ENCODE data around the gene SLC22A23. TPM values are rescaled to one million over a fixed set of nuclear protein-coding genes. Genes with fewer than 3 reads are reported as not detected.

The SLC22A23 gene
- total RNA-seq, 1 experiment from 2014 or later = 5.7 TPM

GRCh38 chr6:3293271-3294155, 163.3 kb downstream of the SLC22A23 start:
- Histone ChIP-seq H3K27ac (ENCODE audit: low read length) (no peak overlapping the region), H3K36me3 (ENCODE audit: low read depth, low read length) (no peaks in the 10 kb centered on the region), H3F3A (ENCODE audit: low read length, unreplicated experiment) (no peaks in the 10 kb centered on the region), H2AFZ (ENCODE audit: low read length) (no peak overlapping the region), H3K9me2 (replicated peaks; ENCODE audit: low read length) (no peaks in the 10 kb centered on the region), H3K4me3 (ENCODE audit: low read length) (no peak overlapping the region), H3K4me1 (ENCODE audit: insufficient read depth, low read length) (peaks cover 18% of the 10 kb centered on the region), H3K9me3 (ENCODE audit: low read length) (no peaks in the 10 kb centered on the region), H3K79me2 (ENCODE audit: low read length) (no peaks in the 10 kb centered on the region), H3K27me3 (ENCODE audit: low read length) (no peaks in the 10 kb centered on the region), H3K9ac (ENCODE audit: low read length) (no peak overlapping the region), H3K4me2 (ENCODE audit: low read length) (no peak overlapping the region), H4K20me1 (ENCODE audit: low read length) (no peaks in the 10 kb centered on the region)
- no peak for TF ChIP-seq EZH2phosphoT487 (IDR thresholded peaks at IDR 0.05; ENCODE audit: borderline replicate concordance, low read length)
- TF ChIP-seq, protein P1, sequence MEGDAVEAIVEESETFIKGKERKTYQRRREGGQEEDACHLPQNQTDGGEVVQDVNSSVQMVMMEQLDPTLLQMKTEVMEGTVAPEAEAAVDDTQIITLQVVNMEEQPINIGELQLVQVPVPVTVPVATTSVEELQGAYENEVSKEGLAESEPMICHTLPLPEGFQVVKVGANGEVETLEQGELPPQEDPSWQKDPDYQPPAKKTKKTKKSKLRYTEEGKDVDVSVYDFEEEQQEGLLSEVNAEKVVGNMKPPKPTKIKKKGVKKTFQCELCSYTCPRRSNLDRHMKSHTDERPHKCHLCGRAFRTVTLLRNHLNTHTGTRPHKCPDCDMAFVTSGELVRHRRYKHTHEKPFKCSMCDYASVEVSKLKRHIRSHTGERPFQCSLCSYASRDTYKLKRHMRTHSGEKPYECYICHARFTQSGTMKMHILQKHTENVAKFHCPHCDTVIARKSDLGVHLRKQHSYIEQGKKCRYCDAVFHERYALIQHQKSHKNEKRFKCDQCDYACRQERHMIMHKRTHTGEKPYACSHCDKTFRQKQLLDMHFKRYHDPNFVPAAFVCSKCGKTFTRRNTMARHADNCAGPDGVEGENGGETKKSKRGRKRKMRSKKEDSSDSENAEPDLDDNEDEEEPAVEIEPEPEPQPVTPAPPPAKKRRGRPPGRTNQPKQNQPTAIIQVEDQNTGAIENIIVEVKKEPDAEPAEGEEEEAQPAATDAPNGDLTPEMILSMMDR (conservative IDR thresholded peaks at IDR 0.05; ENCODE audit: low read depth, low read length) = no peak
- no peak for TF ChIP-seq EZH2 (IDR thresholded peaks at IDR 0.05; ENCODE audit: low read length, unreplicated experiment)
- no peak for ATAC-seq
- ChIA-PET CTCF (no interaction called here), POLR2A (ENCODE audit: unreplicated experiment) (no interaction called here)
- DNase-seq = no peak
- intact Hi-C loops (cut with micrococcal nuclease) = no loop called here
- BruUV-seq (replicated peaks) = no TSS peak

GRCh38 chr6:3292431-3293197, 164.2 kb downstream of the SLC22A23 start:
- no TSS peak for BruUV-seq (replicated peaks)
- no peak overlapping the region for H3K27ac ChIP-seq (ENCODE audit: low read length)
- H3F3A ChIP-seq (ENCODE audit: low read length, unreplicated experiment) = no peaks in the 10 kb centered on the region
- H3K4me2 ChIP-seq (ENCODE audit: low read length) = no peak overlapping the region
- H3K4me1 ChIP-seq (ENCODE audit: insufficient read depth, low read length) = peaks cover 15% of the 10 kb centered on the region
- H3K9me3 ChIP-seq (ENCODE audit: low read length) = no peaks in the 10 kb centered on the region
- H3K79me2 ChIP-seq (ENCODE audit: low read length) = no peaks in the 10 kb centered on the region
- H3K36me3 ChIP-seq (ENCODE audit: low read depth, low read length) = no peaks in the 10 kb centered on the region
- DNase-seq (no peak), ATAC-seq (no peak)
- ChIA-PET CTCF (no interaction called here), POLR2A (ENCODE audit: unreplicated experiment) (no interaction called here)
- no peak overlapping the region for H2AFZ ChIP-seq (ENCODE audit: low read length)
- H4K20me1 ChIP-seq (ENCODE audit: low read length) = no peaks in the 10 kb centered on the region
- no peaks in the 10 kb centered on the region for H3K27me3 ChIP-seq (ENCODE audit: low read length)
- TF ChIP-seq, protein P1 (conservative IDR thresholded peaks at IDR 0.05; ENCODE audit: low read depth, low read length) = no peak
- TF ChIP-seq EZH2 (IDR thresholded peaks at IDR 0.05; ENCODE audit: low read length, unreplicated experiment) (no peak), EZH2phosphoT487 (IDR thresholded peaks at IDR 0.05; ENCODE audit: borderline replicate concordance, low read length) (no peak)
- no peak overlapping the region for H3K9ac ChIP-seq (ENCODE audit: low read length)
- H3K9me2 ChIP-seq (replicated peaks; ENCODE audit: low read length) = no peaks in the 10 kb centered on the region
- H3K4me3 ChIP-seq (ENCODE audit: low read length) = no peak overlapping the region
- intact Hi-C loops (cut with micrococcal nuclease) = no loop called here

All from PC-3 (cell line).